Kidney tubule cell (primary cell): ENCODE results near the gene RIN1.
"Not testable (repeated sequence)": the region's sequence is repeated elsewhere in the genome, so short reads cannot be mapped to it uniquely, and the experiment has no call there.

ENCODE experiments used
- DNase-seq: peaks from one replicate; pipeline ENCODE4 v3.0.0-alpha.2; 2018; ENCODE audit warnings: low spot score

Gene RIN1

DNA sequence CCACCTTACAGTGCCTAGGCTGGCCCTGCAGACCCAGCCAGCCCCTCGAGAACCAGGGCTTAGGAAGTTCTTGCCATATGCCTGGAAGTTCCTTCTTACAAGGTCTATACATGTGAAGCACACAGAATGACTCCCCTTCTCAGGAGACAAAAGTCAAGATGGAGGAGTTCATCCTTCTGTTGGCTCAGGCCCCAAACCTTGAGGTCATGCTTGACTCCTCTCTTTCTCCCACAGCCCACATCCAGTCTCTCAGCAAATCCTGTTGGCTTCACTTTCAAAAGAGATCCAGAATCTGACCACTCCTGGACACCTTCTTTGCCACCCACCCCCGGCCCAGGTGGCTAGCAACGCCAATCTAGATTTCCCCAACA, 17.6 kb downstream of the RIN1 start:
- DNase-seq, result no peak

DNA sequence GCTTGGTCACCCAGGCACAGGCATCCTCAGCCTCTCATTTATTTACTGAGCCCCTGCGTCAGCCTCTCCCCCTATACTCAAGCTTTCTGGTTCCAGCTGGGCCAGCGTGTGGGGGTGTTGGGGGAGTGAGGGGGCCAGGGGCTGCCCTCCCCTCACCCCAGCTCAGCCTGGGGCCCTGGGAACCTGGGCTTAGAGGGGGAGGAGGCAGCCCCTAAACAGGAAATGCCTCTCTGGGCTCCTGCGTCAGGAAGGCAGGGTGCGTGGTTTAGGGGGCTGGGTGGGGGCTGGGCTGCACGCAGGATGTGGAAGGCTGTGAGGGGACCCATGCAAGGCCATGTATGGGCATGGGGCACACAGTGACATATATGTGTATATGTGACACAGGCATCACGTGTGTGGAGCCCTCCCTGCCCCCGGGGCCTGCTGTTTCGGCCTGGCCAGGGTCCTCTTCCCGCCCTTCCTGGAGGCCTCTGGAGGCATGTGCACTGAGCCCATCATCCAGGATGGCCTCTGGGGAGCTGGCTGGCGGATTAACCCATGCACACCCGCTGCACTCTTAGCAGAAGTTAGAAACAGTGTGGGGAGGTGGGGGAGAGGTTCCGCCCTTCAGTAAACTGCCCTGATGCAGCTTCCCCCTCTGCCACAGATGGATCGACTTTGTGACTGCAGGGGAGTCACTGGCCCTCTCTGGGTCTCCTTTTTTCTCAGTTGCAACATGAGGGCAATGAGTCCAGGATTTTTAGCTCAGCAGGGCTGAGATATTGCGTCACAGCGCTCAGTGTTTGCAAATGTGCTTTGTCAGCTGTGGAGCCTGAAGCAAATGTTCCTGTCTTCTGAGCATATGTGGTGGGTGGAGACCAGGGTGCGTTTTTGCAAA, 18.3 kb downstream of the RIN1 start:
- DNase-seq, result no peak

DNA sequence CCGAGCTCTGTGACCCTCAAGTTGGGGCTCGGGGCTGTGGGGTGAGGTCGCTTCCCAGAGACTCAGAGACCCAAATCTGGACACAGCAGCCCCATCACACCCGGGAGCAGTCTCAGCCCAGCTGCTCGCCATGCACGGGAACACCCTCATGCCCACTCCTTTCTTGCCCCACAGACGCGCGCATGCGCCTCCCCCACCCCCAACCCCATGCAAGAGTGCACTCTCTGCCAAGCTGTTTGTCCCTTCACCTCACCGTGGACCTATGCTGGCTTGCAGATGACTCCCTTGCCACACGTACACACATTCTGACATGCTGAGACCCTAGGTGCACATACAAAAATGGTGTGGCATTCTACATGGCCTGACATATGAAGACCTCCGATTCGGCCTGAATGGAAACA, 18.9 kb downstream of the RIN1 start:
- DNase-seq, result no peak

DNA sequence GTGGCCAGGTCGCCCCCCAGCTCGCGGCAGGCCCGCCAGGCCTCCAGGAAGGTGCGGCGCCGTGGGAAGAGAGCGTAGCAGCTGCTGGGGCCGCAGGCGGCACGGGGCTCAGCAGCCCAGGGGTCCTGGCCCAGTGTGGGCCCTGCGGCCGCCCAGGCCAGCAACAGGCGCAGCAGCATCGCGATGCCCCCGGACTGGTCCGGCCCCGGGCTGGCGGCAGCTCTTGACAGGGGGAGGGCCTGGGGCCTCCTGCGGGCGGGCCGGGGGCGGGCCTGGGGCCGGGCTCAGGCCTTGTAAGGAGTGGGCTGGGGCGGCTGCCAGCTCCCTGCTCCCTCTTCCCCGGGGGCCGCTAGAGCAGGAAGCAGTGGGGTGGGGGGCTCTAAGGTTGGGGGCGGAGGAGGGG, 19.4 kb downstream of the RIN1 start, which contains the start of gene CD248:
TSS of gene CD248 (minus strand) at position 196 of the 403 bp plus-strand sequence. CDS start at position 179, 17 bp downstream.
- DNase-seq, result no peak

DNA sequence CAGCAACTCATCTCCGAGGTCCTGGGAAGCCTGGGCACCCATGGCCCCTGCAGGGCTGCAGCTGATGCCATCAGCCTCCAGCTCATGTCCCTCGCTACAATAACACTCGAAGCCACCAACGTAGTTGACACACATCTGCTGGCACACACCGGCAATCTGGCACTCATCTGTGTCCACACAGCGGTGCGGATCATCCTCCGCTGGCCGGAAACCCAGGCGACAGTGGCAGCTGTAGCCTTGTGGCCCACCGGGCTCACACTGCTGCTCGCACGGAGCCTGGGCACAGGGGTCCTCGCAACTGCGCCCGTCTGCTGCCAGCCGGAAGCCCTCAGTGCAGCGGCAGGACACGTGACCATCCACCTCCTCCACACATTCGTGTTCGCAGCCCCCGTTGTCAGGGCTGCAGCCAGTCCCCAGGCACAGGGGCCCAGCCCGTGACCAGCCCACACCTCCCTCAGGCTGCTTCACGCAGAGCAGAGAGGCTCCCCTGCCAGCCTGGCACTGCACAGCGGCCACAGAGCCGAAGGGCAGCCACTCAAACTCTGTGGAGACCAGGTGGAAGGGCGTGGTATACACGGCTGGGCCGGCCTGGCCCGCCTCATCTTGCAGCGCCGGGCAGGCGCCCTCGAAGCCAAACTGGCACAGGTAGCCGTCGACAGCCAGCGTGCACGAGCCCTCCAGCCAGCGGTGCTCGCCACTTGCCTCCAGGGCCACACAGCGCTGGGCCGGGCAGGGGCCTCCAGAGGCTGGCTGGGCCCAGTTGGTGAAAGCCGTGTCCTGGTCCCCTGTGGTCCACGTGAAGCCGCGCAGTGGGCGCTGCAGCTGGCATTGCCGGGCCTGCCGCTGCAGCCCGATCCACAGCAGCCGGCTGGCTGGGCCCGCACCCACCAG, 20.1 kb downstream of the RIN1 start:
- DNase-seq, result no peak

DNA sequence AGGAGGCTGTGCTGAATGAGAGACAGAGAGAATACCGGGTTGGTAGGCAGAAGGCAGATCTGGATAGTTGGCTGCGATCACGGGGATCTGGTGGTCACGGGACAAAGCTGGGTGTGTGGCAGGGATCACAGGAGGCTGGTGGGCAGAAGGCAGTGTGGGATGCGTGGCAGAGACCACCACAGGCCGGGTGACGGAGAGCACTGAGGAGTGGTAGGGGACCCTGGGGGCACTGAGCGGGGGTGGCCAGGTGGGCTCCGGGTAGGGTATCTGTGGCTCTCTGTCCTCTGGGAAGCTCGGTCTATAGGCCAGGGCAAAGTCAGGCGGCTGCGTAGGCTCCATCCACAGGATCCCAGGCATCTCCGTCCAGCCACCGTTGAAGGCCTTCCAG, 20.7 kb downstream of the RIN1 start:
- DNase-seq, result no peak

DNA sequence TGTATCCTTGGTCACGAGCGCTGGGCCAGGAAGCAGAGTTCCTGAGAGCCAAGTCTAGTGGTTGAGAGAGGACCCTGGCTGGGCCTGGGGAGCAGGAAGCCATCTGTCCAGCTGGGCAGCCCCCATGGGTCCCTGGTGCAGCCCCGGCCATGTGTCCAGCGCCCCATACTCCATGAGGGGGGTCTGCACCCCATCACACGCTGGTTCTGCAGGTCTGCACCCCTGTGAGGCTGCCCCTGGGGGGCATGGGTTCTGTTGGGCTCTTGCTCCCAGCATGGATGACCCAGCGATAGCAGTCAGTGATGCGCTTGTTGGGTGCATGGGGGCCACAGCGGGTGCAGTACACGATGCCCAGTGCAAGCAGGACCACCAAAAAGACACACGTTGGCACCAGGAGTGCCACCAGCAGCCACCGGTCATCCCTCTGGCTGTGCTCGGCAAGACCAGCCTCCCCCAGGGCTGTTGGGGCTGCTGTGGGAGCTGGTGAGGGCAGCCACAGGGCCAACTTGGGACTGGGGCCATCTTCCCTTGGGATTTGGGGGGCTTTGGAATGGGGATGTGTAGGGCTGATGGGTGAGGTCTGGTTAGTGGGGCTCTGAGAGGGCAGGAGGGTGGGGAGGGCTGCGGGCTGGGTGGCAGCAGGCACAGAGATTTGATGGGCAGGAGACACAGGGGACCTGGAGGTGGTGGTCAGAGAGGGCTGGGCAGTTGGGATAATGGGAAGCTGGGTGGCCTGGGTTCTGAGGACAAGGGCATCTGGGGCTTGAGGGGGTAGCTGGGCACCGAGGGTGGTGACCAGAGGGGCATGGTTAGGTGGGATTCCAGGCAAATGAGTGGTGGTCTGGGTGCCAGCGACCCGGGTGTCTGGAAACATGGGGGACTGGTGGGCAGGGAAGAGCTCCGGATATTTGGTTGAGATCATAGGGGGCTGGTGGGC, 21.4 kb downstream of the RIN1 start:
- no peak for DNase-seq

DNA sequence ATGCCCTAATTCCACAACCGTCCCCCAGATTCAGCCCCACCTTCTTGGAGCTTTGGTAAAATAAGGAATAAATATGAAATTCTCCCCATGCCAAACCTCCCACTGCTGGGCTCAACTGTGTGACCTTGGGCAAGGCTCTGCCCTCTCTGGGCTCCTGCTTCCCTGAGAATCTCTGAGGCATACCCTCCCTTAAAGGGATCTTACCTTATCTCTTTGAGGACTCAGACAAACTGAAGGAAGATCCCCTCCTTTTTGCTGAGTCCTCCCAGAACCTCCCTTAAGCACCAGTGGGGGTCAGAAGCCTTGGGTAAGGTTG, 22.1 kb downstream of the RIN1 start:
- no peak for DNase-seq

DNA sequence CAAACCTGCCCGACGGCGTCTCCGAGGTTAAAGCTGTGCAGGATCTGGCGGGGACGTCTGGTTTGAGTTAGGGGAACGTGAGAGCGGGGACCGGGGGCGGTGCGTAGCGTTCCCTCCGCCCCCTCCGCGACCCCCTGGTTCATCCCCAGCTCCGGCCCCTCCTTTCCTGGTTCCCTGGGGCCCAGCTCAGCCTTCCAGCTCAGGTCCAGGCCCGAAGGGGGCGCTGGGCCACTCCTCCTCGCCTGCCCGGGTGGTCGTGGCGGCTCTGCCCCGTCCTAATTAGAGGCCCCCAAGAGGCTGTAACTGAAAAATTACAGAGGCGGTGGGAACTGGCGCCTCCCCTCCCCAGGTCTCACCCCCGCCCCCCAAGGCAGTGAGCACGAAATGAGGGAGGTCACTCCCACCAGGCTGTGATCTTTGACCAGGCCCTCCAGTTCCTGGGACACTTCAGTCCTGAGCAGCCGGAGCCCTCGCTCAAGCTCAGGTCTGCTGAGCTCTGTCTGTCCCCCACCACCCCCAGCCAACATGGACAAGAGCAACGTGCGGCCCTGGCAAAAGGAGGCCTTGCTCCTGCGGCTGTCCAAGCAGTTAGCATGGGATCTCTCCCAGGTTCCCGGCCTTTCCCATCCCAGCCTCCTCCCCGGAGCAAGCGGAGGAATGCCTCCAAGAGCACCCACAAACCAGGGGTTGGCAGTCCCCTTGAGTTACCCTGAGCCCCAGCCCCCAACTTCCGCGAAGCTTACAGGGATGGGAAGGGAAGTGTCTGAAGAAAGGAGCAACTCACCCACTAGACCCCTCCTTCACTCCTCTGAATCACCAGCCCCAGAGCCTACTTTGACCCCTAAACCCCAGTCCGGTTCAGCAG, 22.7 kb downstream of the RIN1 start:
- DNase-seq, result no peak

DNA sequence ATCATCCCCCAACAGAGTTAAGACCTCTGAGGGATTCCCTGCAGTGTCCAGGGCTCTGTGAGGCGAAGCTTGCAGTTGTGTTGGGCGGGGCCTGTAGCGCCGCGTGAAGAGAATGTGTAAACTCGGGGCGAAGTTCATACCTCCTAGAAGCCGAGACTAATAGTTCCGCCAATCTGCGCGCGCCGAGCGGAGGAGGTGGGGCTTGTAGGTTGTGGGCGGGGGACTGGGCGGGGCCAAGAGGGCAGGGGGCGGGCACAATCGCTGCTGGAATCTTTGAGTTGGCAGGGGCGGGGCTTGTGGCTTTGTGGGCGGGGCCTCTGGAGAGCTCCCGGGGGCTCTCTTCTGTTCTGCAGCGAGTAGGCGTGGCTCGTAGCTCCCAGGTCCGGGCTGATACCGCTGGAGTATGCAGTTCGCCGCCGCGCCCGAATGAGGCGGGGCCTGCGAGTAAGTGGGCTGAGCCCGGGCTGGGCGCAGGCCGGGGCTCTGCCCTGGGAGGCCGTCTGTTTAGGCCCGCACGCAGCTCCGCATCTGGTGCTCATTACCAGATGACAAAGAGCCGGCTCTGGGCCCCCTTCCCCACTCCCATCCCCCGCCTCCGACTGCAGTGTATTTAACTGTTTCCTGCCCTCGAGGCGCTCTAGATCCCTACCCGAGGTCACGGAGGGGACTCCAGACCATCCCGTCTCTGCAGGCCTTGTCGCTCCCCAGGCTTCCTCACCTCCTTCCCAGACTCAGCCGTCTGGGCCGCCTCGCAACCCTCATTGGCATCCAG, 23.5 kb downstream of the RIN1 start:
- peak; percentile 97 for DNase-seq

DNA sequence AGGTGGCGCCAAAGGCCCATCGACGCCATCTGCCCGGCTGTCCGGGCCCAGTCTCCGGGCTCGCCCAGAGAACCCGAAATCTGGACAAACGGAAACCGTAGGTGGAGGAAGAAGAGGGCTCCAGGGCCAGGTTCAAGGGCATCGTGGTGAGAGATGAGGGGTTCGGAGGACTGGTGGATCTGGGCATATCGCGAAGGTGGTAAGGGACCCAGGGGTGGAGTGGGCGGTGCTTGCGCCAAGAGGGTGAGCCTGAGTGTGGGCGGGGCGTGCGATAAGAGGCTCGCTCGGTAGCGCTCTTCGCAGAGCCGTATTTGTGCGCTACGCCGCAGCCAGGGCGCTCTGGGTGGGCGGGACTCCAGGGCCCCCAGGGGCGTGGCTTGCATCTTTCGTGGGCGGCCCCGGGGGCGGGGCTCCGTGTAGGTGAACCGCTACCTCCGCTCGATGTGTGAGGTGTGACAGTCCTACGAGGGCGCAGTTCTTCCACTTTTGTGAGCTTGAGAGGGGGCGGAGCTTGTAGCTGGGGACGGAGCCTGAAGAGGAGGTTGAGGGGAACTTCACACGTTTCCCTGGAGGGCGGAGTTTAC, 24.2 kb downstream of the RIN1 start:
- peak; percentile 92 for DNase-seq

DNA sequence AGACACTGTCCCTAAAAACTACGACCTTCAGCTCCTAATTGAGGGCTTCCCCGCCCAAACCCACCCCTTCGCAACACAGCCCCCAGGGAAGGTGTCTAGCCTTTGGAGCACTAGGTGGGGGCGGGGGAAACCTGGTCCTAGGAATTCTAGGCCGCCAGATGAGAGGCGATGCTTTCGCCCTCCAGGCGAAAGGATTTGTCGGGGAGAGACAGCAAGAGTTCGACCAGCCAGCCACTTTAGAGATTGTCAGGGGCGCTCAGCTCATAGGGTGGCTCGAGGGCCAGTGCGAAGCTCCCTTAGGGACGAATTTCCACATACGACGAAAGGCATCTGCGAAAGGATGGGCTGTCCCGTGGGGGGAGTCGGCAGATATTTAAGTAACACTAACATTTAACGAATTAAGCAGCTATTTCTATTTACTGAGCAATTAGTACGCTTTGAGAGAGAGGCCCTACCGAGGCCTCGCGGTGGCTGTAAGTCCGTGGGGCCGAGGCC, 24.7 kb downstream of the RIN1 start:
- no peak for DNase-seq

DNA sequence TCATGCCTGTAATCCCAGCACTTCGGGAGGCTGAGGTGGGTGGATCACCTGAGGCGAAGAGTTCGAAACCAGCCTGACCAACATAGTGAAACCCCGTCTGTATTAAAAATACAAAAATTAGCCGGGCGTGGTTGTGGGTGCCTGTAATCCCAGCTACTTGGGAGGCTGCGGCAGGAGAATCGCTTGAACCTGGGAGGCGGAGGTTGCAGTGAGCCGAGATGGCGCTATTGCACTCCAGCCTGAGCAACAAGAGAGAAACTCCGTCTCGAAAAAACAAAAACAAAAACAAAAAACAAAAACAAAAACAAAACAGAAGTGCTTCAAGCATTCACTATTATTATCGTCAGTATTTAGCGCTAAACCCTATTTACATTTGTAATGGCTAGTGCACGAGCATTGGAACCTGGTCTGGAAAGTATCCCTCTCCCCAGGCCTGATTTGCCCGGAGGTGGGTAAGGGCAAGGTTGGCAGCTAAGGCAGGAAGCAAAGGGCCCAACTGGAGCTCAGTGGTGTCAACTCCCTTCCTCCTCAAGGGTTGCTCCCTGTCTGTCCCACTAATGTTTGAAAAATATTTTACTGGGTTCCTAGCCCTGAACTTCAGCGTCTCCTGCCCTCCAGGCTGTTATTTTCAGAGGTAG, 25.3 kb downstream of the RIN1 start:
- DNase-seq, result not testable (repeated sequence)

DNA sequence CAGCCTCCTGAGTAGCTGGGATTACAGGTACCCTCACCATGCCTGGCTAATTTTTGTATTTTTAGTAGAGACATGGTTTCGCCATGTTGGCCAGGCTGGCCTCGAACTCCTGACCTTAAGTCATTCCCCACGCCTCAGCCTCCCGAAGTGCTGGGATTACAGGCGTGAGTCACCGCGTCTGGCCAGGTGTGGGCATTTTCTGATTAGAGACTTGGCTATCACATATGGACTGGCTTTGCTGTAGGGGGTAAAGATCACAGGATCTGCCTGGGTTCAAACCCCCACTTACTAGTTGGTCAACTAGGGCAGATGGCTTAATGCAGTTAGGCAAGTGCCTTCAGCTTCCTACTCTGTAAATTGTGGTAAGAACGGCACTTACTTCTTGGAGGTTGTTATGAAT, 25.9 kb downstream of the RIN1 start:
- DNase-seq, result no peak

DNA sequence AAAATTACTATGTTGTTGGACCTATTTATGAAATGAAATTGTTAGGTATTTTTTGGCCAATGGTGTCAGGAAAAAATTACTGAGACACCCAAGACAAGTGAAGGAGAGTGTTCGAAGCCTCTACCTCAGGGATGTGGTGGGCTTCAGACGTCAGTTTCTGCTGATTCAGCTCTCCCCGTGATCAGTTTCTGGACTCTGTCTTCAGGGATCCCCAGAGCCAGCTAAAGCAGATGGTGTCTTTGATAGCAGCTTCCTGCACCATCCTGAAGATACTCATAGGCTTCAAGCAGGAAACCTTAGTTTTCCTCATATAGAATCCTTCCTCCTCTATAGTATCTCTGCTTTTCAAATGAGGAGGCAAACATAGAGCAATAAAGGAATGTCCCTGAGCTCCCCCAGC, 26.8 kb downstream of the RIN1 start:
- no peak for DNase-seq

DNA sequence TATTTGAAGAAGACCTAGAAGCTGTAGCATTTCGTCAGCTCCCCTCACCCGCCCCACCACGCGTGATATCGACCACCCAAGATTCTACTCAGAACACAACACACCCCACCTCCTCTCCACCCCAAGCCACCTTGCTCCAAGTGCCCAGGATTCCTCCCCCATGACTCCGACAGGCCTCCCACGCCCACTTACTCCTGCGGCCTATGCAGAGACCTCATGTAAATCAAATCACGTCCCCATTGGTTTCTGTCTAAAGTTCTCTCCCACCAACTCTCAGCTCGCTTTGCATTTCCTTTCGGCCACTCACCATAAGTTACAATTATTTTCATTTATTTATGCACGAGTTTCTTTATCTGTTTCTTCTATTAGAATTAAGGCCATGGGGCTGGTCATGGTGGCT, 33.6 kb downstream of the RIN1 start:
- DNase-seq, result no peak

DNA sequence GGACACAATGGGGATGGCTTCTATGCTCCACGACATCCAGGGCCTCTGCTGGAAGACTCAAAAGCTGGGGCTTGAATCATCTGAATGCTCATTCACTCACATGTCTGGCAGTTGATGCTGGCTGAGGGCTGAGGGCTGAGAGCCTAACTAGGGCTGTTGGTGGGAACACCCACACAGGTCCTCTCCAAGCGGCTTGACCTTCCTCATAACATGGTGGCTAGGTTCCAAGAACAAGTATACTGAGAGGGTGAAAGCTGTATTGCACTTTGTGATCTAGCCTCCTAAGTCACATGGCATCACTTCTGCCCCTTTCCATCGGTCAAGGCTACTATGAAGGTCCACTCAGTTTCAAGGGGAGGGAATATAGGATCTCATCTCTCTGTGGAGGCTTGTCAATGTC, 37.0 kb downstream of the RIN1 start:
- DNase-seq, result no peak

DNA sequence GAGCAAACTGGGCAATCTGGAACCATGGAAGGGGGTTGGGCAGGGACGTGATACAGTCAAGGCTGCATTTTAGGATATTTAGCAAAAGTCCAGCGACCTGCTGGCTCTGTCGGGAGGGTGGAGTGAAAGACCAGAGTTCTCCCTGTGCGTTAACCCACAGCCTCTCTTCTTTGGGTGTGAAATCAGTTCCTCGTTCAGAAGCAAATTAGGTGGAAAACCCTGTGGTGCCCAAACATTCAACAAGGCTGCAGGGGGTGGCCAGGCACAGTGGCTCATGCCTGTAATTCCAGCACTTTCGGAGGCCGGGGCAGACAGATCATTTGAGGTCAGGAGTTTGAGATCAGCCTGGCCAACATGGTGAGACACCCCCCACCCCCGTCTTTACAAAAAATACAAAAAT, 38.6 kb downstream of the RIN1 start:
- DNase-seq, result no peak
